ENCODE data around the gene ZIC4. TPM values are rescaled to one million over a fixed set of nuclear protein-coding genes. Genes with fewer than 3 reads are reported as not detected.

ZIC4 gene
- total and polyA plus RNA-seq, 4 donors: 0.06 TPM; not detected in 3

- no peak overlapping the region for H3K9ac ChIP-seq (ENCODE audit: low read depth in 1 of 2, low read length in 2 of 2)
- no peak for DNase-seq (ENCODE audit: low spot score)
- no peak for TF ChIP-seq HNF4A (conservative IDR thresholded peaks at IDR 0.05)
- no peak for TF ChIP-seq ATF3 (IDR thresholded peaks at IDR 0.05)
- TF ChIP-seq GABPA (IDR thresholded peaks at IDR 0.05 in 1 of 2, conservative IDR thresholded peaks at IDR 0.05 in 1 of 2): no peak
- TF ChIP-seq ZBTB33 (IDR thresholded peaks at IDR 0.05): no peak
- TF ChIP-seq HNF4G (IDR thresholded peaks at IDR 0.05): no peak
- no peak for TF ChIP-seq FOXA1 (IDR thresholded peaks at IDR 0.05)
- no peak for TF ChIP-seq RAD21 (IDR thresholded peaks at IDR 0.05)
- no peak for TF ChIP-seq CTCF (IDR thresholded peaks at IDR 0.05; ENCODE audit: low read depth, low read length, missing input control)
- TF ChIP-seq RXRA (IDR thresholded peaks at IDR 0.05): no peak
- TF ChIP-seq TAF1 (conservative IDR thresholded peaks at IDR 0.05): no peak
- no peak for TF ChIP-seq FOXA2 (IDR thresholded peaks at IDR 0.05)
- TF ChIP-seq YY1 (IDR thresholded peaks at IDR 0.05): no peak
- no peak for TF ChIP-seq JUND (IDR thresholded peaks at IDR 0.05)
- TF ChIP-seq REST (IDR thresholded peaks at IDR 0.05): no peak
- TF ChIP-seq, protein P1, sequence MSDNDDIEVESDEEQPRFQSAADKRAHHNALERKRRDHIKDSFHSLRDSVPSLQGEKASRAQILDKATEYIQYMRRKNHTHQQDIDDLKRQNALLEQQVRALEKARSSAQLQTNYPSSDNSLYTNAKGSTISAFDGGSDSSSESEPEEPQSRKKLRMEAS (IDR thresholded peaks at IDR 0.05): no peak
- TF ChIP-seq NR2F2 (IDR thresholded peaks at IDR 0.05): no peak
- TF ChIP-seq SP1 (IDR thresholded peaks at IDR 0.05): no peak
- no peak for TF ChIP-seq EGR1 (IDR thresholded peaks at IDR 0.05; ENCODE audit: low read depth in 2 of 2)
- peaks cover 0 to 3% (median 0%) of the 10 kb centered on the region in 4 donors for H3K36me3 ChIP-seq (ENCODE audit: control insufficient read depth in 4 of 4, insufficient read depth in 3 of 4, low read depth in 1 of 4, low read length in 3 of 4)
- no peak overlapping the region for H3K4me3 ChIP-seq (ENCODE audit: low read depth in 1 of 3, low read length in 3 of 3)
- WGBS: 39% methylated on average over 4 of the region's 4 CpGs
- no peak overlapping the region for H3K27ac ChIP-seq (ENCODE audit: low read depth in 1 of 2, low read length in 2 of 2)
- H3K9me3 ChIP-seq (ENCODE audit: control insufficient read depth in 4 of 4, low read length in 3 of 4): peaks cover 0 to 2% (median 0%) of the 10 kb centered on the region in 4 donors
- peaks cover 1 to 39% (median 5%) of the 10 kb centered on the region in 4 donors for H3K27me3 ChIP-seq (ENCODE audit: control insufficient read depth in 4 of 4, insufficient read depth in 4 of 4, low read length in 3 of 4)
- H3K4me1 ChIP-seq (ENCODE audit: control insufficient read depth in 4 of 4, insufficient read depth in 4 of 4, low read length in 3 of 4): peaks cover 4 to 18% (median 10%) of the 10 kb centered on the region in 4 donors
Measured at GRCh38 chr3:147418371-147418781, 12.0 kb upstream of the ZIC4 start.
